ENCODE data around the gene KIRREL1.

The KIRREL1 gene

DNA sequence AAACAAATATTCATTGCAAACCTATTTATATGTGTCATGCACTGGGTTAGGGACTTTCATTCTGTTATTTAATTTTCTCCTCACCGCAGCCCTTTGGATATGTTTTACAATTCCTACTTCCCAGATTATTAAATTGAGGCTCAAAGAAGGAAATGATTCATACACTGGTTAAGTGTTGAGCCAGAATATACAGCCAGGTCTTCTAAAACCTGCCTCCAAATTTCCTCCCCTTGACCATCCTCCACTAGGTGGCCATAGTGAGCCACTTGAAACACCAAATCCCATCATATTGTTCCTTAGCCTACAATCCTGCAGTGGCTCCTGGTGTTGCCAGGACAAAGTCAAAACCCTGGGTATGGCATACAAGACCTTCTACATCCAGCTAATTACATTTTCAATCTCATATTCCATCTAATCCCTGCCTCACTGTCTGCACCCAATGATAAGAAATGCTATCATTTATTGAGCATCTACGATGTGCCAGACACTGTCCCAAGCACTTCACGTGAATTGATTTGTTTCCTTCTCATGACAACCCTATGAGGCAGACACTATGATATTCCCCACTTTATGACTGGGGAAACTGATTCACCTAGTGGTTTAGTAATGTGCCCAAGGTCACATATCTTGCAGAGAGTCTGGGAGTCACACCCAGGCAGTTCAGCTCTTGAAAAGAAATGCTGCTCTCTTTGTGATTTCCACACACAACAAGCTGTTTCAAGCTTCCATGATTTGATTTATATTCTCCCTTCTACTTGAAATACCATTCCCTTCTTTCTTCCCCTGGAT is 23.6 kb upstream of the KIRREL1 start:
- DNase-seq (ENCODE audit: low read depth, low spot score): no peak
- no peak overlapping the region for H3K4me3 ChIP-seq (ENCODE audit: low read length)

DNA sequence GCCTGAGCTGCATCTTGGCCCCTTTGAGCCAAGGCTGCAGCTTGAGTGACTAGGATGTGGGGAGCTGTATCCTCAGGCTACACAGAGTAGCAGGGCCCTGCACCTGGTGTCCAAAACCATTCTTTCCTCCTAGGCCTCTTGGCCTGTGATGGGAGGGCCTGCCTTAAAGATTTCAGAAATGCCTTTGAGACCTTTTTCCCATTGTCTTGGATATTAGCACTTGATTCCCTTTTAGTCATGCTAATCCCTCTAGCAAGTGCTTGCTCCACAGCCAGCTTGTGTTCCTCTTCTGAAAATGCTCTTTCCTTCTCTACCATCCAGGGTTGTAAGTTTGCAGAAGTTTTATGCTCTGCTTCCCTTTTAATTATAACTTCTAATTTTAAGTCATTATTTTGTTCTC is 21.7 kb upstream of the KIRREL1 start:
- no peak for DNase-seq (ENCODE audit: low read depth, low spot score)
- H3K4me3 ChIP-seq (ENCODE audit: low read length): no peak overlapping the region

DNA sequence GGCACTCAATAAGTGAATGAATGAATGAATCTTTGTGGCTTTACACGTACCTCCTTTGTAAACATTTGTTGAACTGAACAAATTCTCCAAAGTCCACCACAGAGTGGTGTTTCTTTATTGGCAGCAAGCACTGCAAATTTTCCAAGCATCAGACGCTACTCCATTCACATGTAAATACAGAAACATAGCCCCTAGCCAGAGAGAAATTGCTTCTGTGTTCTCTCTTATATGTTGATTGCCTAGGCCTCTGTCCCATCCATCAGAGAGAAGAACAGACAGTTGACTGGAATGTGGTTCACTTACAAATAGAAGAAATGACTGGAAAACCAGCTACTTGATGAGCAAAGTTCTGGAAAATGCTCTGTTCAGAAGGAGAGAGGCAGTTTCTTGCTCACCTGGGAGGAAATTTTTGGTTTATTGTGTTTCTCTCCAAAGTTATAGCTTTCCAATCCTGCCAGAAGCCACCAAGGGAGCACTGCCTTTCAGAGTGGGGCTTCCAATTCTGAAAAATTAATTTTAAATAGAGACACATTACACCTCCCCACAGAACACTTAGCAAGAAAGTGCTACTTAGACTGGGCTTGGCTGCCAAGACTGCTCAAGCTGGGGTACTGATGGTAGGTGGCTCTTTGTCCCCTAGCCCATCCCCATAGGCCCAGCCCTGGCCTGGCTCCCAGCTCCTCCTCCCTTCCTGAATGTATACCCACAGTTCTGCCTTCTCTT is 18.1 kb upstream of the KIRREL1 start:
- H3K4me3 ChIP-seq (ENCODE audit: low read length): no peak overlapping the region
- DNase-seq (ENCODE audit: low read depth, low spot score): no peak

DNA sequence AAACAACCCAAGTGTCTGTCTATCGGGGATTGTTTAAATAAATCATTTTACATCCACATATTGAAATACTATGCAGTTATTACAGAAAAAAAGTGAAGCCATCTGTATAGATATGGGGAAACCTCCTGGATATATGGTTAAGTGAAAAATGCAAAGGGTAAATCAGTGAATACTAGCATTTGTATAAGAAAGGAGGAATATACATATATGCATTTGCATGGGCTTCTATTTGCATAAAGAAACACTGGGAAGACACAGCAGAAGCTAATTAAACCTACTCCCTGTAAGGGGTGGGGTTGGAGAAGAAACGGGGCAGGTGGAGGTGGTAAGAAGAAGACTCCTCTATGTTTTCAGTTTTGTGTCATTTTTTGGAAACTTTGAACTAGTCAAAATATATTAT is 16.6 kb upstream of the KIRREL1 start:
- no peak for DNase-seq (ENCODE audit: low read depth, low spot score)
- no peak overlapping the region for H3K4me3 ChIP-seq (ENCODE audit: low read length)

DNA sequence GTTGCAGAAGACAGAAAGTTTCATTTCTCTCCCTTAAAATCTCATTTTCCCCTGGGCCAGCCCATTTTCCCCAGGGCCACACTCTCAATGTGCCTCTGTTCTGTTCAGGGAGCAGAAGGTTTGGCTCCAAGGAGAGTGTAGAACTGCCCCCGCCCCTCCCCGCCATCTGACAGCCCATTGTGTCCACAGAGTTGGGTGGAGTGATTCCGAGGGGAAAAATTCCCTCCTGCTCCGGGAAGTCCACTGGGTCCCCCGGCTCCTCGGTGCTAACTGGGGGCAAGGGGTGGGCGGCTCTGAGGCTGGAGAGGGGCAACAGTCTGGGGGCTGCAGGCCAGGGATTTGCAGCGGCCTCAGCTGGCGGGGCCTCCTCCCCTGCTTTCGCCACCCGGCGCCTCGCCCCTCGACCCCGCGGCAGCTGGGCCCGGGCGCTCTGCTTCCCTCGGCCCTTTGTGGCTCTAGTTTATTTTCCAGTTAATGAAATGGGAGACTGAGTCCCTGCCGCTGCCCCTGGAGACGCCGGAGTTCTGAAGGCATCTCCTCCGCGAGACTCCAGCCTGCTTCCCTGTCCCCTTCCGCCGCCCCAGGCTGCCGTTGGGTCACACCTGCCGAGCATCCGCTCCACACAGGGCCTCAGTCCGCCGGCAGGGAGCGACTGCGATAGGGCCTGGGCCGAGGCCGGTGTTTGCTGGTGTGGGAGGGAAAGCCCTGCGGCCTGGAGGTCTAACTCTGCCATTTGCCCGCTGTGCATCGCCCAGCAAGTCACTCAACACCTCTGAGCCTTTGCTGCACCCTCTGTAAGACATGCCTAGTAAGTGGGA is 14.7 kb upstream of the KIRREL1 start:
- no peak for DNase-seq (ENCODE audit: low read depth, low spot score)
- no peak overlapping the region for H3K4me3 ChIP-seq (ENCODE audit: low read length)

DNA sequence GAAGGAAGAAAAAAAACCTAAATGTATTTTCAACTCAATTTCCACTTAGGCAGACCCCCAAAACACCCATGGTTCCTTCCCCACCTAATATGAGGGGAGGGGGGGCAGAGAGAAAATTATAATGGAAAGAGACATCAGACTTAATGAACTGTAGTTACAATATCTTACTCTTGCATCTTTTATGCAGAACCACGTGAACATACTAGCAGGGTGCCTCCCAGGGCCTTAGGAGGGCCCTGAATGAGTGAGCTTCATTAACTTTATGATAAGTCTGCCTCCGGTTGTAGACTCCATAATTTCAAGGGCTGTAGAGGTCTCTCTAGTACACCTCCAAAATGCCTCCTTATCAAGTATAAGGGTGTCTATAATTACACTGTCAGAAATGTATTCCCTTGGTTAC is 11.3 kb upstream of the KIRREL1 start:
- DNase-seq (ENCODE audit: low read depth, low spot score): no peak
- no peak overlapping the region for H3K4me3 ChIP-seq (ENCODE audit: low read length)

DNA sequence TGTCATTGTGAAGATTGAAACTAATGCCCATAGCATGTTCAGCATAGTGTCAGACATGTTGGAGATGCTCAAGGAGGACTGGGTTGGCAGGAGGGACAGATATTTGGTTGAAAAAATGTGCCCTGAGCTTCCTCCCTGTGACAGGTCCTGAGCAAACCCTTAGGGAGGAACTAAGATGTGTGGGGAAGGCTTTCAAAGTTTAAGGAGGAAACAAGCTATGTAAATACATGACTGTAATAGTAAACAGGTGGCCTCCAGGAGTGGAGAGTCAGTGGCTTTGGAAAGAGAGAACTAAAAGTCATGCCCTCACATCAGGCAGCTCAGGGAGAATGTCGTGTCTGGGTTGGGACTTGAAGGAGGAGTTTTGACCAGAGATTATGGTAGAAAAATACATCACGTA is 9.7 kb upstream of the KIRREL1 start:
- H3K4me3 ChIP-seq (ENCODE audit: low read length): no peak overlapping the region
- DNase-seq (ENCODE audit: low read depth, low spot score): no peak

DNA sequence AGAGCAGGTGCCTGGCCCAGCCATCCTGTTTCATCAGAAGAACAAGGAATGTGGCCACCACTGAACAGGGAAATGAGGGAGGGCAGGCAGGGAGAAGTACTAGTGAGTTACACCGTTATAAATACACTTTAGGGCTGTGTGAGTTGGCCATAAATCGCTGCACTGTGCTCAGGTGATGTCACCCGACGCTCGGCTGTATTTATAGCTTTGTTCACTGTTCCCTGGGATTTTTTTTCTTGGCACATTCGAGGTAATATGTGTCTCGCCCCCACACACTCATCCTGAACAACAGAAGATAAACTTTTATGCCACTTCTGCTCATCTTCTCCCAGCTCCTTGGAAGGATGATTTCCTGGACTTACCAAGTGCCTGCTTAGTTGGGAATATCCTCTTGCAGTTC is 9.0 kb upstream of the KIRREL1 start:
- no peak for DNase-seq (ENCODE audit: low read depth, low spot score)
- H3K4me3 ChIP-seq (ENCODE audit: low read length): no peak overlapping the region

DNA sequence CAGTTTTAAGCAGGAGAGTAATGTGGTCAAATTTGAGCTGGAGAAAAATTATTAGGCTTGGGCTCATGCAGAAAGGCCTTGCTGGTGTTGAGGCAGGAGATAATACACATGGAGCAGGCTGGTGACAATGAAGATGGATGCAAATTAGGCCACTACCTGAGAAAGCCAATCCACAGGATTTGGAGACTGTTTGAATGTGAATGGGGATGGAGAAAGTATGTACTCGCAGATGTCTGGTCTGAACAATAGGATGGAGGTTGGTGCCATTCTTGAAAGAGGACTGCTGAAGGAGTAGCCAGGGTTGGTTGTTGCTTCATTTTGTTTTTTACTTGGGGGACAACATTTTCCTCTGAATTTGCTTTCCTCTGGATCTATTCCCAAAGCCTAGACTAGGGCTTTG is 8.0 kb upstream of the KIRREL1 start:
- no peak for DNase-seq (ENCODE audit: low read depth, low spot score)
- H3K4me3 ChIP-seq (ENCODE audit: low read length): no peak overlapping the region

DNA sequence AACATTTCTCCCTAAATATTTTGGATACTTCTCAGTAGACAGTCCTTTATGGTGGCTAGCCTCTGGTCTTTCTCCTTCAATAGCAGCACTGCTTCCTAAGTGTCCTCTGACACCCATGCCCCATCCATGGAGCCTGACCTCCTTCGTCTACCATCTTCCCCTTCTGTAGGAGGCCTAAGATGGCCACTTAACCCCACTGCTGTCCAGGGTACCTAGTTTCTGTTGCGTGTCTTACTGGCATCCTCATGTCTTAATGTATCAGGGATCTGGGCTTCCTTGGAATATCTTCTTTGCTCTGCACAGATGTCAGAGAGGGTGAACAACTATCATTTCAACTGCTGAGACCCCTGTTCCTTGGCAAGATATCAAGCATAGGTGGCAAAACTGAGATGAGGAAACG is 5.4 kb upstream of the KIRREL1 start:
- no peak overlapping the region for H3K4me3 ChIP-seq (ENCODE audit: low read length)
- no peak for DNase-seq (ENCODE audit: low read depth, low spot score)

DNA sequence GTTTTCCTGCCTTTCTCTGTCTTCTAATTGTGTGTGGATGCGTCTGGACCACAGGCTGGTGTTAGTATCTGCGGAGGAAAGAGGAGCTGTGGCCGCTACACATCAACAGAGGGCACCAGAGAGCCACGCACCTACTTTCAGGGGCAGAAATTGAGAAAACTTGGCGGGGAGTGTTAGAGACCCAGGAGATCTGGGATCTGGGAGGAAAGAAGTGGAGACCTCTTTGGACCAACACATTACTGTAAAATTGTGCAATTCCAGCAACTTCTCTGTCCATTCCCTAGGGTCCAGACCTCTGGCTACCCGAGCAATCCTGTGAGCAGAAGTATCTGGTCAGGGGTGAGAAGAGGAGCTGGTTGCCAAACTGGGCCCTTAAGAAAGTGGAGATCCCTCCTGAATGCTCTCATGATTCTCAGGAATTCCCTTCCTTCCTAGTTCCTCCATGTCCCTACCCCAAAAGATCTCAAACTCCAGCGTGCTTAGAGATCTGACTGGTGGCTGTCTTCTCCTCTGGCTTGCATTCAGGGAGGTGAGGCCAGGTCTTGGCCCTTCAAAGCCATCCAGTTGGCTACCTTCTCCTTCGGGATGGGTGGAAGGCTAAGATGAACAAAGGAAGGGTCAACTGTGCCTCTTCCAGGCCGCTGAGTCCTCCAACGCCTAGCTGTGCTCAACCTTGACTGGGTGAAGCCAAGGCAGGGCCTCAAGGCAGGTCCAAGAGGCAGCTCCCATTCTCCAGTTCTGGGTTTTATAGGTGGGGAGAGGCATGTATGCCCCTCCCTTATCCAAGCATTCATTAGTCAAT is 1.2 kb upstream of the KIRREL1 start:
- no peak overlapping the region for H3K4me3 ChIP-seq (ENCODE audit: low read length)
- DNase-seq (ENCODE audit: low read depth, low spot score): peak; percentile 64

DNA sequence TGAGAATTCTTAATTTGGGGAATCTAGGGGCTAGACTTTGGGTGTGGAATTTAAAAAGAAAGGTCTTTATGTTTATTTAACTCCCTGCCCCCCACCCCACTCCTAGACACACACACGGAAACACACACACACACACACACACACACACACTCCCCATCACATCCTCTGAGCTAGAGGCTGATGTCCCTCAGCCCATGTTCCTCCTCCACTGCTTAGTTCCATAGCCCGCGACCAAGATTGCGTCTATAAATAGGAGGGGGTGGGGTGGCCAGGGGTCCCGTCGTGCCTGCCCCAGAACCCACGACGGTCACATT is 655 bp upstream of the KIRREL1 start:
- DNase-seq (ENCODE audit: low read depth, low spot score): peak; percentile 47
- H3K4me3 ChIP-seq (ENCODE audit: low read length): peak overlapping the region; percentile 90

DNA sequence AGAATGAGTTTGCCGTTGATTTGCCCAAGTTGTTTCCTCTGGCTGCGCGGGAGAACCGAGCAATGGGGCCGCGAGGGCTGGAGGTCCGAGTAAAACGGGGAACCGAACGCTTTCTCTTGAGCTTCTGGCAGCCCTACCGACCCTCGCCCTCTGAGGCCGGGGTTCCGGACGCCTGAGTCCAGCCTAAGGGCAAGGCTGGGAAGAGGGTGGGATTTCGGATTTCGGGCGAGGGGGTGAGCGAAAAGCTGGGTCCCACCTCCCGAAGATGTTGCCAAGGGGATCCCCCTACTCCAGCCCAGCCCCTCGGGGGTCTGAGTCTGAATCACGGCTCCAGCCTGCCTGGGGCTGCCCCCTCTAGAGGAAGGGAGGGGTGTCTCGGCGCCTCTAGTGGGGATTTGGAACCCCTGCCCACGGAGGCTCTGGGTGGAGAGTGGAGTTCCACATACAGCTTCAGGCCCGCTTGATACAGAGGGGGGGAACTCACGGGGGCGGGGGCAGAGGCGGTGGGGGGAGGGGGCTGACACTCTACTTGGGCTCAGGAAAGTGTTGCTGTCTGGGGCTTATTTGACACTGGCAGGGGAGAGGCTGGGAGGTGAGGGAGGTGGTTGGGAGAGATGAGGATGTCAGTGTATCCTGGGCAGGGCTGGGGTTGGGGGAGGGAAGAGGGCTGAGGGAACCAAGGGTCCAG is 617 bp downstream of the KIRREL1 start:
- peak overlapping the region; percentile 90 for H3K4me3 ChIP-seq (ENCODE audit: low read length)
- peak; percentile 39 for DNase-seq (ENCODE audit: low read depth, low spot score)

DNA sequence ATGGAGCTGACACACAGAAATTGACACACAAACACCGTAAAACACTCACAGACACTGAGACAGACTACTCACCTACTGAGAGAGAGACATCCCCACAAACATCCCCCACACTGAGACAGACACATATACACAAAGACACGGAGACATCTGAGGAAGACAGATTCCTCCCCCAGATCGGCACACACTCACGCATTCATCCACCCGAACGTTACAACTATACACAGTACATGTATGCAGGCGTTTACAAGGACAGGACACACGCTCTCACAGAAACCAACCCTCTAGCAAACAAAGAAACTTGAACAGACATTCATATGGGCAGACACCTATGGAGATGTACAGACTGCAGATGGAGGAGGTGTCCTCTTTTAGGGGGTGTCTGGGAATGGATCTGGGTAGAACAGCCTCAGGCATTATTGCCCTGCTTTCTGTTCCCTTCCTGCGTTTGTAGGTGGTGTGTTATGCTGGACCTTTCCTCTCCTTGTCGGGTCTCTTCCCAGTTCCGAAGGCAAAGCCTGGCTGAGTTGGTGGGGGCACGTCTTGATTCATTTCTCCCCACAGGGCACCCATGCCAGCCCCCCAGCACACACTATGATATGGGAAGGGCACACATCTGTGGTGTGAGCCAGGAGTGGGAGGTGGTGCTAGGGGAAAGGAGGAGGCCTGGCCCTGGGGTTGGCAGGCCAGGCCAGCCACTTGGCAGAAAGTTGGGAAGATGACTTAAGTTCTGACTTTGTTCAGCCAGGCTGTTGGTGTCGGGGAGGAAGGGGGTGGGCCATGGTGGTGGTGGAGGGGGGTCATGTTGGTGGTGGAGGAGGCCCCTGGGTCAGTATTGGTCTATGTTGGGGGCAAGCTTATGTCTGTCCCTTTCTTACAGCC is 1.5 kb downstream of the KIRREL1 start:
- peak overlapping the region; percentile 90 for H3K4me3 ChIP-seq (ENCODE audit: low read length)
- DNase-seq (ENCODE audit: low read depth, low spot score): no peak

DNA sequence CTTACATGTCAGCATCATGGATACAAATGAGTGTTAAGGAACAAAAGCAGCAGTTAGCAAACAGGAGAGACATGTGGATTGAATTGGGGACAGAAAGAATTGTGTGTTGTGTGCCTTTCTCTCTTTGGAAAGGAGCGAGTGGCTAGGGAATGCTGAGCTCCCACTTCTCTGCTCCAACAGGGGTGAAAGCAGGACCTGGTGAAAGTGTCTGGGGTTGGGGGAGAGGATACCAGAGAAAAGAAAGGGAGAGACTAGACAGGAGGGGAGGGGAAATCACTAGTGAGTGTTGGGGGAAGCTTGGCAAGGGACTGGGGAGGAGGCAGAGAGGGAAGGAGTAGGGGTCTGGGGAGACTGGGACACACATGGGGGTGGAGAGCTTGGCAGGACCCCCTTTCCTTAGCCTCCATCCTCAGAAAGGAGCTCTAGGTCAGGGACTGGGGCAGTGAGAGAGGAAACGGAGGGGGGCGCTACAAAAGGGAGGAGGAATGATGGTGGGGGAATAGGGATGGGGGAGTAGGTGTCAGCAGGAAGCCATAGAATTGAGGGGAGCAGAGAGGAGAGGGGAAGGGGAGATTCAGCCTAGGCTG is 2.2 kb downstream of the KIRREL1 start:
- H3K4me3 ChIP-seq (ENCODE audit: low read length): no peak overlapping the region
- DNase-seq (ENCODE audit: low read depth, low spot score): no peak

DNA sequence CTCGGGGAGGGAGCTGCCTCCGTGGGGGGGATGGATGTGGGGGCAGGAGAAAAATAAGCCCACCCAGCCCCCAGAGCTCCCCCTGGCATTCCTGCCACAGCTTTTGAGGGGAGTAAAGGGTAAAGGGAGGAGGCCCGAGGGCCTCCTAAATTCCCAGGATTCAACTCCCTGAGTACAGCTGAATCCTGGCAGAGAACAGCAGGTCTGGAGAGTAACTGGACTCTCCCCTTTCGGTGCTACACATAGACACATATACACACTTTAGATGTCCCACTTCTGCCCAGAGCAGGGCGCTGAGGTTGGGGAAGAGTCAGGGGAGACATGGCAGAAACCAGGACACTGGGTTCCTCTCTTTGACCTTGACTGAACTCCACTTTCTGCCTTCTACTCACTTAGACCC is 3.0 kb downstream of the KIRREL1 start:
- H3K4me3 ChIP-seq (ENCODE audit: low read length): no peak overlapping the region
- DNase-seq (ENCODE audit: low read depth, low spot score): no peak

DNA sequence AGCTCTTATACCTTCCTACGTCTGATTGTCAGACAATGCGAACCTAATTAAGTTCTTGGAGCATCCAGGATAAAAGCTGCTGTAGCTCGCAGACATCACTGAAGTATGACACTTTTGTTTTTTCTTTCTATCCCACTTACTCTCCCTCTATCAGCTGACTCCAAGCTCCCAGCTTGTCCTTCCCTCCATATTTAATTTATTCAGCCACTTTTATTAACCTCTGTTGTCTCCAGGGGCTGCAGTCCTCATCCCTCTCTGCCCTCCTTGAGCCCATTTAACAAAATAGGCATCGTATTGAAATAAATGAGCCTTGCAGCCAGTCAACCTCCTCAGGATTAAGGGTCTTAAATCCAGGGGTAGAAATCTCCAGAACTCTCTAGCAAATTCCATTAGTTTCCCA is 7.1 kb downstream of the KIRREL1 start:
- no peak overlapping the region for H3K4me3 ChIP-seq (ENCODE audit: low read length)
- DNase-seq (ENCODE audit: low read depth, low spot score): no peak
